MCF 10A (cell line): ENCODE measurements around the gene MYZAP. TPM values are rescaled to one million over a fixed set of nuclear protein-coding genes. Genes with fewer than 3 reads are reported as not detected.

ENCODE experiments used
- BruUV-seq: library from RNA; stranded (reverse); fragments of 400-500 nt; replicated peaks from 2 replicates; lab custom pipeline; 2021; lab: Mats Ljungman, UMichigan
- CTCF ChIA-PET: fragments of 300-600 bp; sonication (Branson Sonifier 250); formaldehyde crosslinking; extraction: SDS; loops from one replicate; lab custom pipeline; 2021; ENCODE audit warnings: antibody characterized with exemption, inconsistent platforms; lab: Yijun Ruan, JAX
- POLR2A ChIA-PET: fragments of 300-600, 350-650 bp; sonication (Branson Sonifier 250); formaldehyde crosslinking; extraction: SDS; loops from one replicate; lab custom pipeline; 2020; ENCODE audit warnings: antibody characterized with exemption, inconsistent platforms; lab: Yijun Ruan, JAX
- DNase-seq: peaks from one replicate; pipeline ENCODE4 v3.0.0-alpha.2; 2018; ENCODE audit not compliant: unreplicated experiment
- H3K27ac Mint-ChIP-seq: one replicate; pipeline ENCODE4 v1.8.0; 2022; ENCODE audit warnings: mild to moderate bottlenecking, low read depth, mixed read lengths; ENCODE audit not compliant: unreplicated experiment
- H3K27me3 Mint-ChIP-seq: one replicate; pipeline ENCODE4 v1.8.0; 2022; ENCODE audit warnings: mixed read lengths; ENCODE audit not compliant: insufficient read depth, unreplicated experiment
- H3K36me3 Mint-ChIP-seq: one replicate; pipeline ENCODE4 v1.8.0; 2022; ENCODE audit warnings: mild to moderate bottlenecking, moderate library complexity, mixed read lengths; ENCODE audit not compliant: insufficient read depth, unreplicated experiment
- H3K4me1 Mint-ChIP-seq: one replicate; pipeline ENCODE4 v1.8.0; 2022; ENCODE audit warnings: mixed read lengths; ENCODE audit not compliant: insufficient read depth, unreplicated experiment
- H3K4me3 Mint-ChIP-seq: one replicate; pipeline ENCODE4 v1.8.0; 2022; ENCODE audit warnings: mild to moderate bottlenecking, moderate library complexity, mixed read lengths; ENCODE audit not compliant: unreplicated experiment
- H3K9me3 Mint-ChIP-seq: one replicate; pipeline ENCODE4 v1.8.0; 2022; ENCODE audit warnings: mixed read lengths; ENCODE audit not compliant: unreplicated experiment
- intact Hi-C: fragments of 100-400 bp; cut with micrococcal nuclease; formaldehyde crosslinking; loops from 2 replicates; pipeline ENCODE4 v1.14.1; 2022
- total RNA-seq: library from RNA; stranded (reverse); gene quantifications from 2 replicates; pipeline ENCODE4 v1.2.3, GENCODE V29; 2022
- TF ChIP-seq, protein P1 (sequence below): fragments of 200-600 bp; IDR thresholded peaks from one replicate; pipeline ENCODE4 v1.8.0; 2022; ENCODE audit warnings: antibody characterized with exemption, mild to moderate bottlenecking; ENCODE audit not compliant: unreplicated experiment

The MYZAP gene
- total RNA-seq, 1 experiment from 2014 or later = 1.3 TPM

- TF ChIP-seq, protein P1, sequence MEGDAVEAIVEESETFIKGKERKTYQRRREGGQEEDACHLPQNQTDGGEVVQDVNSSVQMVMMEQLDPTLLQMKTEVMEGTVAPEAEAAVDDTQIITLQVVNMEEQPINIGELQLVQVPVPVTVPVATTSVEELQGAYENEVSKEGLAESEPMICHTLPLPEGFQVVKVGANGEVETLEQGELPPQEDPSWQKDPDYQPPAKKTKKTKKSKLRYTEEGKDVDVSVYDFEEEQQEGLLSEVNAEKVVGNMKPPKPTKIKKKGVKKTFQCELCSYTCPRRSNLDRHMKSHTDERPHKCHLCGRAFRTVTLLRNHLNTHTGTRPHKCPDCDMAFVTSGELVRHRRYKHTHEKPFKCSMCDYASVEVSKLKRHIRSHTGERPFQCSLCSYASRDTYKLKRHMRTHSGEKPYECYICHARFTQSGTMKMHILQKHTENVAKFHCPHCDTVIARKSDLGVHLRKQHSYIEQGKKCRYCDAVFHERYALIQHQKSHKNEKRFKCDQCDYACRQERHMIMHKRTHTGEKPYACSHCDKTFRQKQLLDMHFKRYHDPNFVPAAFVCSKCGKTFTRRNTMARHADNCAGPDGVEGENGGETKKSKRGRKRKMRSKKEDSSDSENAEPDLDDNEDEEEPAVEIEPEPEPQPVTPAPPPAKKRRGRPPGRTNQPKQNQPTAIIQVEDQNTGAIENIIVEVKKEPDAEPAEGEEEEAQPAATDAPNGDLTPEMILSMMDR = no peak
- Mint-ChIP-seq H3K4me3 (no peak overlapping the region), H3K27ac (no peak overlapping the region), H3K4me1 (peaks cover 42% of the 10 kb centered on the region), H3K27me3 (no peaks in the 10 kb centered on the region), H3K9me3 (no peaks in the 10 kb centered on the region), H3K36me3 (no peaks in the 10 kb centered on the region)
- no TSS peak for BruUV-seq
- POLR2A ChIA-PET = interaction anchor here (1.2 kb wide), 1 partner anchor 32 kb away, joined by 3 read pairs; no protein-coding TSS in a partner anchor
- no peak for DNase-seq
- intact Hi-C loops = no loop called here
- CTCF ChIA-PET = interaction anchor here (0.7 to 11.8 kb wide), 4 partner anchors 9 to 1098 kb away, joined by 4 to 297 read pairs (median 6); partner anchors contain the start of gene POLR2M
Measured at GRCh38 chr15:57606048-57606447, 14.3 kb downstream of the MYZAP start.

- BruUV-seq = no TSS peak
- no peaks in the 10 kb centered on the region for H3K27me3 Mint-ChIP-seq
- TF ChIP-seq, protein P1 = no peak
- peaks cover 48% of the 10 kb centered on the region for H3K4me1 Mint-ChIP-seq
- no peaks in the 10 kb centered on the region for H3K9me3 Mint-ChIP-seq
- intact Hi-C loops = no loop called here
- CTCF ChIA-PET = interaction anchor here (1.0 to 11.8 kb wide), 2 partner anchors 47 to 61 kb away, joined by 4 to 297 read pairs; no protein-coding TSS in a partner anchor
- H3K36me3 Mint-ChIP-seq = no peaks in the 10 kb centered on the region
- POLR2A ChIA-PET = interaction anchor here (0.6 to 1.5 kb wide), 4 partner anchors 10 to 38 kb away, joined by 3 to 4 read pairs (median 3); no protein-coding TSS in a partner anchor
- H3K27ac Mint-ChIP-seq = peak overlapping the region; percentile 75
- no peak overlapping the region for H3K4me3 Mint-ChIP-seq
- DNase-seq = no peak
Measured at GRCh38 chr15:57606816-57607215, 15.1 kb downstream of the MYZAP start.

DNA sequence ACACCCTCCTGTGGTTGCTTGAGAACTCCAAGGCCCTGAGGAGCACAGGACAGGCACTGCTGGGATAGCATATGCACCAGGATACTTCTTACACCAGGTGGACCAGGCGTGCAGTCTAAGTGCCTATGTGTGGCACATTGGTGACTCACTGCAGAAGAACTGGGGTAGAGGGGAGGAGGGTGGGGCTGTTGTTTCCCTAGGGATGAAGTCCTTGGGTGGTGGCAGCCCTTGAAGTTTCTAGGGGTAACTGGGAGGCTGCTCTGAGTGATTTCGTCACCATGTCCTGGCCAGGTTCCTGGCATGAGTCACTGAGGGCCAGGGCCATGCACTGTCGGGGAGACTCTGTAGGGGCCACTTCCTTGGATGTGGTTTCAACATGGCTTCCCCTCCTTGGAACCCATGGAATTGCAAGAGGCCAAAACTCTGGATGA, 15.9 kb downstream of the MYZAP start:
- ChIA-PET CTCF (interaction anchor here (0.5 to 11.8 kb wide), 6 partner anchors 9 to 222 kb away, joined by 3 to 297 read pairs (median 4); no protein-coding TSS in a partner anchor), POLR2A (interaction anchor here (0.7 to 4.2 kb wide), 5 partner anchors 11 to 39 kb away, joined by 3 to 26 read pairs (median 3); no protein-coding TSS in a partner anchor)
- DNase-seq = peak; percentile 95
- no TSS peak for BruUV-seq
- H3K27ac Mint-ChIP-seq = peak overlapping the region; percentile 75
- no peaks in the 10 kb centered on the region for H3K9me3 Mint-ChIP-seq
- intact Hi-C loops = no loop called here
- TF ChIP-seq, protein P1 = no peak
- H3K4me1 Mint-ChIP-seq = peaks cover 53% of the 10 kb centered on the region
- H3K36me3 Mint-ChIP-seq = no peaks in the 10 kb centered on the region
- no peak overlapping the region for H3K4me3 Mint-ChIP-seq
- no peaks in the 10 kb centered on the region for H3K27me3 Mint-ChIP-seq

DNA sequence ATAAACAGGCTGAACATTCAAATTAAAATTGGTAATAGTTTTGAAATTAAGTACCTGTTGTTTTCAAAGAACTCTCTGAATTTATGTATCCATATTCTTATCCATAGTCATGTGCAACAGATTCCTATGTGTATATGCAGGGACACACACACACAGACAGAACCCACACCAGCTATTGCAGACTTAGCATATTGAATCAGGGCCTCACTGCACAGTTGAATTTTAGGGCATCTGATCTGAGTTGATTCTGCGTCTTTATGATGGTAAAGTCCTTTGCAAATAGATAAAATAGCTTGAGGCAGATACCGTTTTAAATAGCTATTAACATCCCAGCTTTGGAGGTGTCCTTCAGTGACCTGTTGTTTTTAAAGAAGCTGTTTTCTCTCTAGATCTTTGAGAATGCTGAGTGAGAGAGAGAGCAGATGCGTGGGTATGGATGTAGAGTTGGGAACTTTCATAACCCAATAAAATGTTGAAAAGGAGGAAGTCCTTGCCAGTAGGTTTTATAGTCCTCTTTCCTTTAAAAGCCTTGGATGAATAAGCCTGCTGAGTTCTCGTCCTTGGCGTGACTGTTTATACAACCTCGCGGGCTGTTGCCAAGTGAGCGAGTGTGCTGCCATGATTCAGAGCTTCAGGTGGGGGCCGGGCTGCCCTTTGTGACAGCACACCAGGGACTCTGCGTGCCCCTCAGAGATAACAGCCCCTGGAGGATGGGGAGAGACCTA, 18.3 kb downstream of the MYZAP start:
- H3K36me3 Mint-ChIP-seq = no peaks in the 10 kb centered on the region
- POLR2A ChIA-PET = interaction anchor here (0.9 to 4.2 kb wide), 13 partner anchors 10 to 97 kb away, joined by 3 to 26 read pairs (median 4); partner anchors contain the start of gene POLR2M
- H3K27me3 Mint-ChIP-seq = no peaks in the 10 kb centered on the region

More for the DNA sequence above, 18.3 kb downstream of the MYZAP start:
- DNase-seq = peak; percentile 79
- CTCF ChIA-PET = interaction anchor here (0.6 to 11.8 kb wide), 14 partner anchors 10 to 863 kb away, joined by 3 to 297 read pairs (median 4); no protein-coding TSS in a partner anchor
- H3K27ac Mint-ChIP-seq = peak overlapping the region; percentile 91
- BruUV-seq = no TSS peak
- TF ChIP-seq, protein P1 = no peak
- no peaks in the 10 kb centered on the region for H3K9me3 Mint-ChIP-seq
- intact Hi-C loops = no loop called here
- H3K4me3 Mint-ChIP-seq = no peak overlapping the region
- peaks cover 53% of the 10 kb centered on the region for H3K4me1 Mint-ChIP-seq
